Epithelial cell of prostate (primary cell): ENCODE data around the gene ALDH5A1.
A peak's percentile ranks its signal among the peaks of the same experiment; 100 is the strongest.
"Not testable (repeated sequence)": the region's sequence is repeated elsewhere in the genome, so short reads cannot be mapped to it uniquely, and the experiment has no call there.

Experiments
- DNase-seq: peaks from one replicate; pipeline ENCODE4 v3.0.0-alpha.2; 2011; ENCODE audit warnings: low read depth, low spot score
- H3K27ac ChIP-seq: fragments of 450-650 bp; 2 replicates; pipeline ENCODE4 v1.5.1; 2017; ENCODE audit warnings: mild to moderate bottlenecking

The ALDH5A1 gene

GRCh38 chr6:24484657-24485323, 10.0 kb upstream of the ALDH5A1 start:
- H3K27ac ChIP-seq: peak overlapping the region; percentile 64

GRCh38 chr6:24486065-24486464, 8.7 kb upstream of the ALDH5A1 start:
- DNase-seq: no peak
- no peak overlapping the region for H3K27ac ChIP-seq

More at GRCh38 chr6:24484657-24485323, 10.0 kb upstream of the ALDH5A1 start:
- no peak for DNase-seq

- no peak within 1 kb of the TSS for H3K27ac ChIP-seq
- DNase-seq: no peak
These were observed 5.3 kb upstream of the ALDH5A1 start, which contains the start of gene GPLD1 for GRCh38 chr6:24489470-24489869. Gene GPLD1, minus strand, starts transcription at chr6:24489578. Its CDS starts 67 bp downstream, at chr6:24489511.

- DNase-seq: no peak
- H3K27ac ChIP-seq: no peak overlapping the region
These were observed 4.9 kb upstream of the ALDH5A1 start for GRCh38 chr6:24489881-24490280.

GRCh38 chr6:24490948-24491347, 3.8 kb upstream of the ALDH5A1 start:
- DNase-seq: no peak
- H3K27ac ChIP-seq: no peak overlapping the region

GRCh38 chr6:24492475-24492874, 2.3 kb upstream of the ALDH5A1 start:
- DNase-seq: no peak
- H3K27ac ChIP-seq: no peak overlapping the region

- no peak overlapping the region for H3K27ac ChIP-seq
- no peak for DNase-seq
These were observed 586 bp upstream of the ALDH5A1 start for GRCh38 chr6:24493945-24494820.

- DNase-seq: no peak
- no peak overlapping the region for H3K27ac ChIP-seq
These were observed 2.6 kb downstream of the ALDH5A1 start for GRCh38 chr6:24497254-24497970.

GRCh38 chr6:24500683-24501082, 5.9 kb downstream of the ALDH5A1 start:
- no peak for DNase-seq
- no peak overlapping the region for H3K27ac ChIP-seq

- no peak for DNase-seq
- H3K27ac ChIP-seq: no peak overlapping the region
These were observed 6.6 kb downstream of the ALDH5A1 start for GRCh38 chr6:24501374-24501773.

- no peak overlapping the region for H3K27ac ChIP-seq
- no peak for DNase-seq
These were observed 7.1 kb downstream of the ALDH5A1 start for GRCh38 chr6:24501914-24502313.

- H3K27ac ChIP-seq: peak overlapping the region; percentile 21
- no peak for DNase-seq
These were observed 9.5 kb downstream of the ALDH5A1 start for GRCh38 chr6:24504287-24504648.

GRCh38 chr6:24504649-24505586, 10.1 kb downstream of the ALDH5A1 start:
- H3K27ac ChIP-seq: peak overlapping the region; percentile 21
- DNase-seq: peak; percentile 18

- no peak overlapping the region for H3K27ac ChIP-seq
- no peak for DNase-seq
These were observed 12.2 kb downstream of the ALDH5A1 start for GRCh38 chr6:24506814-24507520.

- H3K27ac ChIP-seq, DNase-seq: not testable (repeated sequence)
These were observed 17.2 kb downstream of the ALDH5A1 start for GRCh38 chr6:24511976-24512375.

GRCh38 chr6:24513602-24514001, 18.8 kb downstream of the ALDH5A1 start:
- no peak overlapping the region for H3K27ac ChIP-seq
- DNase-seq: no peak

- H3K27ac ChIP-seq: no peak overlapping the region
- DNase-seq: no peak
These were observed 23.1 kb downstream of the ALDH5A1 start for GRCh38 chr6:24517659-24518543.

- no peak overlapping the region for H3K27ac ChIP-seq
- DNase-seq: no peak
These were observed 26.3 kb downstream of the ALDH5A1 start for GRCh38 chr6:24520929-24521546.
